HepG2 (cell line): Measurements from ENCODE around the gene ABCC10. TPM values are rescaled to one million over a fixed set of nuclear protein-coding genes. Genes with fewer than 3 reads are reported as not detected.
"Not testable (repeated sequence)": the region's sequence is repeated elsewhere in the genome, so short reads cannot be mapped to it uniquely, and the experiment has no call there.

ENCODE experiments used
- ATAC-seq: fragments of 200-7000 bp; cut with Tn5 transposase; 3 replicates; pipeline ENCODE4 v1.9.1; 2020; ENCODE audit warnings: mild to moderate bottlenecking, moderate library complexity
- BruUV-seq: library from RNA; stranded (reverse); fragments of 400-500 nt; replicated peaks from 2 replicates; lab custom pipeline; 2021; lab: Mats Ljungman, UMichigan
- CTCF ChIA-PET: fragments of 300-600 bp; formaldehyde crosslinking; extraction: SDS; loops from one replicate; lab custom pipeline; 2021; ENCODE audit warnings: low total read pairs, inconsistent platforms, low intra/inter-chr PET ratio; lab: Yijun Ruan, JAX
- POLR2A ChIA-PET: fragments of 350-600 bp; sonication (Branson Sonifier 250); formaldehyde crosslinking; loops from one replicate; lab custom pipeline; 2020; ENCODE audit warnings: antibody characterized with exemption, inconsistent platforms; lab: Yijun Ruan, JAX
- DNase-seq: peaks from one replicate; pipeline ENCODE4 v3.0.0-alpha.2; 2015; ENCODE audit warnings: low spot score
- FAIRE-seq: peaks from 3 replicates; lab custom pipeline; 2011; peaks lifted over from hg19 to GRCh38; lab: Jason Lieb, UNC
- H2AFZ ChIP-seq: one replicate; pipeline ENCODE4 v1.6.1; 2011; ENCODE audit warnings: low read length, inconsistent platforms
- H3K27ac ChIP-seq: fragments of 300-600 bp; 3 replicates; pipeline ENCODE4 v1.8.0; 2011; ENCODE audit warnings: mixed run types, mild to moderate bottlenecking, mixed read lengths, low read length, inconsistent platforms; ENCODE audit not compliant: insufficient read depth; ENCODE audit errors: extremely low read length
- H3K27me3 ChIP-seq, 2 experiments: fragments of 200-600 bp in 1 of 2; 2 replicates in 1 of 2; 3 replicates in 1 of 2; pipeline versions ENCODE4 v1.6.0 to v1.8.0; 2011; ENCODE audit warnings: low read length in 2 of 2, mild to moderate bottlenecking in 2 of 2, moderate library complexity in 2 of 2, inconsistent platforms in 1 of 2; ENCODE audit not compliant: insufficient read depth in 2 of 2, control insufficient read depth in 1 of 2
- H3K36me3 ChIP-seq, 2 experiments: fragments of 200-600 bp in 1 of 2; replicated peaks in 1 of 2; 2 replicates in 1 of 2; 3 replicates in 1 of 2; pipeline versions ENCODE4 v1.5.1 to v1.8.0; 2011; ENCODE audit warnings: low read length in 2 of 2, inconsistent platforms in 1 of 2; ENCODE audit not compliant: insufficient read depth in 2 of 2, control insufficient read depth in 1 of 2
- H3K4me1 ChIP-seq: 2 replicates; pipeline ENCODE4 v1.5.1; 2012; ENCODE audit warnings: low read length, inconsistent platforms; ENCODE audit not compliant: insufficient read depth
- H3K4me2 ChIP-seq: 2 replicates; pipeline ENCODE4 v1.6.0; 2011; ENCODE audit warnings: low read depth, low read length, inconsistent platforms
- H3K4me3 ChIP-seq, 3 experiments: fragments of 200-600 bp in 1 of 3; sonication (generic), shearing (Covaris generic) in 1 of 3; replicated peaks in 1 of 3; 2 replicates each; pipeline ENCODE4 v1.5.1; 2011 to 2016; ENCODE audit warnings: low read length in 3 of 3, inconsistent platforms in 2 of 3, low read depth in 2 of 3, mild to moderate bottlenecking in 2 of 3, control low read depth in 1 of 3, mixed read lengths in 1 of 3; ENCODE audit not compliant: insufficient read depth in 1 of 3
- H3K79me2 ChIP-seq: one replicate; pipeline ENCODE4 v1.6.1; 2011; ENCODE audit warnings: low read length, inconsistent platforms; ENCODE audit not compliant: insufficient read depth
- H3K9ac ChIP-seq: 2 replicates; pipeline ENCODE4 v1.6.0; 2011; ENCODE audit warnings: mild to moderate bottlenecking, low read depth, low read length, inconsistent platforms; ENCODE audit not compliant: insufficient read depth
- H3K9me3 ChIP-seq: 2 replicates; pipeline ENCODE4 v1.5.1; 2012; ENCODE audit warnings: mild to moderate bottlenecking, low read length
- H4K20me1 ChIP-seq: 2 replicates; pipeline ENCODE4 v1.6.0; 2011; ENCODE audit warnings: inconsistent platforms, mild to moderate bottlenecking, low read length, moderate library complexity; ENCODE audit not compliant: insufficient read depth
- PITX1 ChIP-seq: sonication (generic); formaldehyde crosslinking; IDR thresholded peaks from 2 replicates; pipeline ENCODE4 v1.5.1; 2020; ENCODE audit warnings: mild to moderate bottlenecking, missing genetic modification reagents
- SMC3 ChIP-seq: IDR thresholded peaks from 2 replicates; pipeline ENCODE4 v1.6.1; 2011; ENCODE audit warnings: low read length, improper control_type of control experiment
- ZNF724P ChIP-seq: sonication (generic); formaldehyde crosslinking; IDR thresholded peaks from 2 replicates; pipeline ENCODE4 v1.8.0; 2022; ENCODE audit warnings: missing genetic modification reagents, borderline replicate concordance
- ZNF777 ChIP-seq: sonication (generic); formaldehyde crosslinking; IDR thresholded peaks from 2 replicates; pipeline ENCODE4 v1.4.0; 2020; ENCODE audit warnings: missing genetic modification reagents
- ZSCAN31 ChIP-seq: sonication (generic); formaldehyde crosslinking; IDR thresholded peaks from 2 replicates; pipeline ENCODE4 v1.5.0; 2020; ENCODE audit warnings: low read depth, mild to moderate bottlenecking, missing genetic modification reagents
- WGBS: methylation state at CpG from one replicate; pipeline ENCODE4 v1.1.6; 2017; ENCODE audit warnings: low lambda C conversion rate; 5-methylcytosine and 5-hydroxymethylcytosine counted together
- in situ Hi-C: cut with HindIII; loops from 2 replicates; pipeline ENCODE4 v1.10.0; 2017; ENCODE audit warnings: low pct_unique_long_range_greater_than_20kb; ENCODE audit not compliant: extremely low pct_ligation_motif_present
- intact Hi-C: fragments of 100-400 bp; cut with micrococcal nuclease; formaldehyde crosslinking; loops from one replicate; pipeline ENCODE4 v1.10.0; 2022; ENCODE audit not compliant: unreplicated experiment
- polyA plus RNA-seq, 8 experiments: library from polyadenylated mRNA; depleted of rRNA in 3 of 8; stranded (reverse) in 7 of 8; unstranded in 1 of 8; fragments of >200 nt; fragmentation: Illumina TruSeq in 4 of 8; extraction: Trizol in 4 of 8; gene quantifications; 2 replicates each; pipeline versions ENCODE4 v1.2.1 to v1.2.3, GENCODE V29; 2011 to 2016; ENCODE audit warnings: low read depth in 4 of 8, missing spikeins in 1 of 8, mixed read lengths in 1 of 8; ENCODE audit not compliant: insufficient read depth in 1 of 8
- total RNA-seq, 5 experiments: library from RNA; depleted of rRNA; stranded (reverse); fragments of >200 nt; fragmentation: Illumina TruSeq; extraction: Trizol; gene quantifications; 2 replicates each; pipeline ENCODE4 v1.2.3, GENCODE V29; 2016; ENCODE audit warnings: low read depth in 1 of 5
- TF ChIP-seq, protein P1 (sequence below): sonication (generic); formaldehyde crosslinking; IDR thresholded peaks from 2 replicates; pipeline ENCODE4 v1.4.0; 2020; ENCODE audit warnings: mild to moderate bottlenecking, missing genetic modification reagents, borderline replicate concordance

Gene ABCC10
- total and polyA plus RNA-seq, 2 of the 13 experiments (the other 11 are each of a cell fraction or from before 2014, with no cell fraction given) = 16.0 to 24.3 TPM

DNA sequence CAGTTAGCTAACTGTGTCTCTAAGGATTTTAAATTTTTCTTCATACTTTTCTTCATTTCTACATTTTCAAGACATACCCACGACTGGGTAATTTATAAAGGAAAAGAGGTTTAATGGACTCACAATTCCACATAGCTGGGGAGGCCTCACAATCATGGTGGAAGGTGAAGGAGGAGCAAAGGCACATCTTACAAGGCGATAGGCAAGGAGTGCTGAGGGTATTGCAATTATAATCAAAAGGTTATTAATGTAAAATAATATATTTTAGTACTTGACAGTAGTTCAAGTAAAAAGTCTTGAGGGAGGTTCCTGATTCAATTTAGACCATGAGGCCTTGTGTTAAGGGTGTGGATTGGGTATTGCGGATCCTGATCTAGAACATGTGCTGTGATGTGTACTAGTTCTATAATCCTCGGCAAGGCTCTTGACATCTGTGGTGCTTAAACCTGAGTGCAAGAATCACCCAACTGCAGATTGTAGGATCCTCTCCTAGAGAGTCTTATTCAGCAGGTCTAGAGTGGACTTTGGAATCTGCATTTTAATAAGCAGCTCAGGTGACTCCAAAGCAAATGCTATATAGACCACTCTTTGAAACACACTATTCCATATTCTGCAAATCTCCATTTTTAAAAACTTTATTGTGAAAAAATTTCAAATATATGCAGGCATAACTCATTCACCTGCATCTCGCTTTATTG, 7.2 kb upstream of the ABCC10 start (continued):
- TF ChIP-seq, protein P1, sequence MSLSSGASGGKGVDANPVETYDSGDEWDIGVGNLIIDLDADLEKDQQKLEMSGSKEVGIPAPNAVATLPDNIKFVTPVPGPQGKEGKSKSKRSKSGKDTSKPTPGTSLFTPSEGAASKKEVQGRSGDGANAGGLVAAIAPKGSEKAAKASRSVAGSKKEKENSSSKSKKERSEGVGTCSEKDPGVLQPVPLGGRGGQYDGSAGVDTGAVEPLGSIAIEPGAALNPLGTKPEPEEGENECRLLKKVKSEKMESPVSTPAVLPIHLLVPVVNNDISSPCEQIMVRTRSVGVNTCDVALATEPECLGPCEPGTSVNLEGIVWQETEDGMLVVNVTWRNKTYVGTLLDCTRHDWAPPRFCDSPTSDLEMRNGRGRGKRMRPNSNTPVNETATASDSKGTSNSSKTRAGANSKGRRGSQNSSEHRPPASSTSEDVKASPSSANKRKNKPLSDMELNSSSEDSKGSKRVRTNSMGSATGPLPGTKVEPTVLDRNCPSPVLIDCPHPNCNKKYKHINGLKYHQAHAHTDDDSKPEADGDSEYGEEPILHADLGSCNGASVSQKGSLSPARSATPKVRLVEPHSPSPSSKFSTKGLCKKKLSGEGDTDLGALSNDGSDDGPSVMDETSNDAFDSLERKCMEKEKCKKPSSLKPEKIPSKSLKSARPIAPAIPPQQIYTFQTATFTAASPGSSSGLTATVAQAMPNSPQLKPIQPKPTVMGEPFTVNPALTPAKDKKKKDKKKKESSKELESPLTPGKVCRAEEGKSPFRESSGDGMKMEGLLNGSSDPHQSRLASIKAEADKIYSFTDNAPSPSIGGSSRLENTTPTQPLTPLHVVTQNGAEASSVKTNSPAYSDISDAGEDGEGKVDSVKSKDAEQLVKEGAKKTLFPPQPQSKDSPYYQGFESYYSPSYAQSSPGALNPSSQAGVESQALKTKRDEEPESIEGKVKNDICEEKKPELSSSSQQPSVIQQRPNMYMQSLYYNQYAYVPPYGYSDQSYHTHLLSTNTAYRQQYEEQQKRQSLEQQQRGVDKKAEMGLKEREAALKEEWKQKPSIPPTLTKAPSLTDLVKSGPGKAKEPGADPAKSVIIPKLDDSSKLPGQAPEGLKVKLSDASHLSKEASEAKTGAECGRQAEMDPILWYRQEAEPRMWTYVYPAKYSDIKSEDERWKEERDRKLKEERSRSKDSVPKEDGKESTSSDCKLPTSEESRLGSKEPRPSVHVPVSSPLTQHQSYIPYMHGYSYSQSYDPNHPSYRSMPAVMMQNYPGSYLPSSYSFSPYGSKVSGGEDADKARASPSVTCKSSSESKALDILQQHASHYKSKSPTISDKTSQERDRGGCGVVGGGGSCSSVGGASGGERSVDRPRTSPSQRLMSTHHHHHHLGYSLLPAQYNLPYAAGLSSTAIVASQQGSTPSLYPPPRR = no peak
- no peak for TF ChIP-seq ZNF724P (CRISPR knock-in tag)

DNA sequence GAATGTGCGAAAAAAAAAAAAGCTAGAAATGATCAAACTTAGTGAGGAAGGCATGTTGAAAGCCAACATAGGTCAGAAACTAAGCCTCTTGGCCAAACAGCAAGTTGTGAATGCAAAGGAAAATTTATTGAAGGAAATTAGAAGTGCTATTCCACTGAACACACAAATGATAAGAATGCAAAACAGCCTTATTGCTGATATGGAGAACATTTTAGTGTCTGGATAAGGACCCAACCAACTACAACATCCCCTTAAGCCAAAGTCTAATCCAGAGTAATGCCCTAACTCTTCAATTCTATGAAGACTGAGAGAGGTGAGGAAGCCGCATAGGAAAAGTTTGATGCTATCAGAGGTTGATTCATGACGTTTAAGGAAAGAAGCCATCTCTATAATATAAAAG, 5.5 kb upstream of the ABCC10 start:
- CTCF ChIA-PET = no interaction called here
- Histone ChIP-seq H2AFZ (no peak overlapping the region), H3K9ac (no peak overlapping the region), H3K4me2 (no peak overlapping the region), H4K20me1 (no peaks in the 10 kb centered on the region), H3K79me2 (no peaks in the 10 kb centered on the region), H3K4me3 (no peak overlapping the region), H3K4me1 (peaks cover 16% of the 10 kb centered on the region), H3K27ac (no peak overlapping the region), H3K9me3 (no peaks in the 10 kb centered on the region), H3K36me3 (no peaks in the 10 kb centered on the region), H3K27me3 (0 out of 5 replicates have a peak, but pooled peaks cover 0 to 3% of the 10 kb centered on the region in 2 experiments)
- POLR2A ChIA-PET = no interaction called here
- DNase-seq (no peak), FAIRE-seq (no peak), ATAC-seq (no peak)
- BruUV-seq = no TSS peak
- intact Hi-C loops = loop anchor here (10.0 kb wide), 1 partner anchor 157 kb away; no protein-coding TSS in a partner anchor
- 63% methylated on average over 3 of the region's 3 CpGs for WGBS
- TF ChIP-seq PITX1 (CRISPR knock-in tag) = no peak
- TF ChIP-seq SMC3 = no peak
- no peak for TF ChIP-seq ZNF777 (CRISPR knock-in tag)
- no peak for TF ChIP-seq ZSCAN31
- in situ Hi-C loops = no loop called here

DNA sequence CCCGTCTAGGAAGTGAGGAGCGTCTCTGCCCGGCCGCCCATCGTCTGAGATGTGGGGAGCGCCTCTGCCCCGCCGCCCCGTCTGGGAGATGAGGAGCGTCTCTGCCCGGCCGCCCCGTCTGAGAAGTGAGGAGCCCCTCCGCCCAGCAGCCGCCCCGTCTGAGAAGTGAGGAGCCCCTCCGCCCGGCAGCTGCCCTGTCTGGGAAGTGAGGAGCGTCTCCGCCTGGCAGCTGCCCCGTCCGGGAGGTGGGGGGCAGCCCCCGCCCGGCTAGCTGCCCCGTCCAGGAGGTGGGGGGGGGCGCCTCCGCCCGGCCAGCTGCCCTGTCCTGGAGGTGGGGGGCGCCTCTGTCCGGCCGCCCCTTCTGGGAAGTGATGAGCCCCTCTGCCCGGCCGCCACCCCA, 2.3 kb upstream of the ABCC10 start:
- in situ Hi-C loops, BruUV-seq, ATAC-seq, H3K9ac ChIP-seq, DNase-seq, H3K27ac ChIP-seq, H2AFZ ChIP-seq, H4K20me1 ChIP-seq, H3K9me3 ChIP-seq, H3K27me3 ChIP-seq, CTCF ChIA-PET, FAIRE-seq, H3K4me2 ChIP-seq, H3K36me3 ChIP-seq, H3K4me3 ChIP-seq: not testable (repeated sequence)
- WGBS = 90% methylated on average over 13 of the region's 33 CpGs
- intact Hi-C loops = loop anchor here (10.0 kb wide), 1 partner anchor 160 kb away; no protein-coding TSS in a partner anchor
- H3K79me2 ChIP-seq = peaks cover 14% of the 10 kb centered on the region
- POLR2A ChIA-PET = interaction anchor here (3.4 kb wide), 1 partner anchor 12 kb away, joined by 63 read pairs; no protein-coding TSS in a partner anchor
- peaks cover 34% of the 10 kb centered on the region for H3K4me1 ChIP-seq
